Liver (tissue), 3 donors: ENCODE data around the gene KRTAP10-7.

Experiments
- ATF3 ChIP-seq: IDR thresholded peaks from 2 replicates; pipeline ENCODE4 v1.6.1; 2016; ENCODE audit warnings: antibody characterized with exemption
- CTCF ChIP-seq: fragments of 150-350 bp; IDR thresholded peaks from 2 replicates; pipeline ENCODE4 v1.5.1; 2017; ENCODE audit warnings: improper control_type of control experiment, low read depth, low read length; ENCODE audit not compliant: missing input control
- FOXA1 ChIP-seq: IDR thresholded peaks from 2 replicates; pipeline ENCODE4 v1.6.1; 2016; ENCODE audit warnings: antibody characterized with exemption
- GABPA ChIP-seq, 2 donors: IDR thresholded peaks in 1 of 2; conservative IDR thresholded peaks in 1 of 2; 2 replicates each; pipeline ENCODE4 v1.6.1; 2016; ENCODE audit warnings: antibody characterized with exemption in 2 of 2, mild to moderate bottlenecking in 1 of 2, moderate library complexity in 1 of 2
- JUND ChIP-seq, 2 donors: IDR thresholded peaks; 2 replicates each; pipeline ENCODE4 v1.6.1; 2016; ENCODE audit warnings: antibody characterized with exemption in 2 of 2
- NR2F2 ChIP-seq: IDR thresholded peaks from 2 replicates; pipeline ENCODE4 v1.6.1; 2016; ENCODE audit warnings: antibody characterized with exemption
- RAD21 ChIP-seq, 2 donors: IDR thresholded peaks; 2 replicates each; pipeline ENCODE4 v1.6.1; 2016; ENCODE audit warnings: antibody characterized with exemption in 2 of 2, mild to moderate bottlenecking in 2 of 2
- REST ChIP-seq: IDR thresholded peaks from 2 replicates; pipeline ENCODE4 v1.6.1; 2016; ENCODE audit warnings: antibody characterized with exemption, mild to moderate bottlenecking
- SP1 ChIP-seq: IDR thresholded peaks from 2 replicates; pipeline ENCODE4 v1.6.1; 2018; ENCODE audit warnings: antibody characterized with exemption, mild to moderate bottlenecking
- TAF1 ChIP-seq: conservative IDR thresholded peaks from 2 replicates; pipeline ENCODE4 v1.6.1; 2016; ENCODE audit warnings: antibody characterized with exemption, mild to moderate bottlenecking
- YY1 ChIP-seq: IDR thresholded peaks from 2 replicates; pipeline ENCODE4 v1.6.1; 2016; ENCODE audit warnings: antibody characterized with exemption, mild to moderate bottlenecking
- ZBTB33 ChIP-seq: IDR thresholded peaks from 2 replicates; pipeline ENCODE4 v1.6.1; 2016; ENCODE audit warnings: antibody characterized with exemption
- donor health status: healthy.
- donor health status: healthy.

- TF ChIP-seq REST (no peak), CTCF (no peak), NR2F2 (no peak), ZBTB33 (no peak), GABPA (IDR thresholded peaks at IDR 0.05 in 1 of 2, conservative IDR thresholded peaks at IDR 0.05 in 1 of 2) (no peak), YY1 (no peak), ATF3 (no peak), RAD21 (IDR thresholded peaks at IDR 0.05) (no peak), FOXA1 (no peak), SP1 (no peak), JUND (IDR thresholded peaks at IDR 0.05) (no peak), TAF1 (no peak)
Measured at GRCh38 chr21:44583800-44584147, 16.6 kb upstream of the KRTAP10-7 start.
